IPS DF 6.9 (cell line): ENCODE results near the gene TMED8.

ENCODE experiments used
- DNase-seq: peaks from one replicate; pipeline ENCODE4 v3.0.0-alpha.2; 2013; ENCODE audit warnings: low read depth, low spot score
- H3K27ac ChIP-seq: one replicate; pipeline ENCODE4 v1.5.1; 2013; ENCODE audit warnings: low read length, control low read depth
- H3K27me3 ChIP-seq: 2 replicates; pipeline ENCODE4 v1.6.1; 2013; ENCODE audit warnings: mild to moderate bottlenecking, low read length; ENCODE audit not compliant: control insufficient read depth, insufficient read depth
- H3K36me3 ChIP-seq: 2 replicates; pipeline ENCODE4 v1.6.1; 2013; ENCODE audit warnings: low read length; ENCODE audit not compliant: control insufficient read depth, insufficient read depth
- H3K4me1 ChIP-seq: 2 replicates; pipeline ENCODE4 v1.6.1; 2013; ENCODE audit warnings: low read length; ENCODE audit not compliant: control insufficient read depth, insufficient read depth
- H3K4me3 ChIP-seq: 2 replicates; pipeline ENCODE4 v1.5.1; 2013; ENCODE audit warnings: mild to moderate bottlenecking, low read length
- H3K9me3 ChIP-seq: 2 replicates; pipeline ENCODE4 v1.6.1; 2013; ENCODE audit warnings: low read length, inconsistent platforms; ENCODE audit not compliant: control insufficient read depth, insufficient read depth
- WGBS: extraction: QIAGEN DNeasy Blood & Tissue Kit; methylation state at CpG from one replicate; pipeline ENCODE4 v1.1.7; 2013; ENCODE audit warnings: mixed read lengths, missing lambda C conversion rate; ENCODE audit not compliant: insufficient read length, insufficient coverage; 5-methylcytosine and 5-hydroxymethylcytosine counted together

Gene TMED8

DNA sequence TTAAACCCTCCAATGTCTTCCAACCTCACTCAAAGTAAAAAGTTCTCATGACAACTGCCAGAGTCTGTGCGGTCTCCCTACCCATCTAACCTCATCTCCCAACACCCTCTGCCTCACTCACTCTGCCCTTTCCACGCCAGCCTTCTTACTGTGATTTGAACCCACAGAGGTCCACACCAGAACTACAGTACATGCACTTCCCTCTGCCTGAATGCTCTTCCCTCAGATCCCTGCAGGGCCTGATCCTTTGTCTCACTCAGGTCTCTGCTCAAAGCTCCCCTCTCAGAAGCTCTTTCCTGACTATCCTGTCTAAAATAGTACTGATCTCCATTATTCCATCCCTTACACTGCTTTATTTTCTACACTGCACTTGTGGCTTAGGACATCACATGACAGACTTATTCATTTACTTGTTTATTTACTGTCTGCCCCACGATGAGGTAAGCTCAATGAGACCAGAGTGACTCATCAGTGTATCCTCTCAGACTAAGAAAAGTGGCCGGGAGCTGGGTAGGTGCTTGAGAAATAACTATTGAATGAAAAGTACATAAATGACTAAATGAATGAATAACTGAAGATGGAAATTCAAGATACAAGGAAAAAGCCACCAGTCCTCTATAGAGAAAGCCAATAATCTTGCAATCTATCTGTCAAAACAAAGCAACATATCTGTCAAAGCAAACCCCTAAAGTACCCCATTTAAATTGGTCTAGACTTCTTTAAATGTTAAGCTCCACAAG is 73.3 kb downstream of the TMED8 start:
- Histone ChIP-seq H3K36me3 (0 out of 2 replicates have a peak, but pooled peaks cover 6% of the 10 kb centered on the region), H3K4me3 (no peak overlapping the region), H3K27me3 (no peaks in the 10 kb centered on the region), H3K27ac (no peak overlapping the region), H3K4me1 (no peaks in the 10 kb centered on the region), H3K9me3 (no peaks in the 10 kb centered on the region)
- DNase-seq = no peak
- WGBS = no CpG with 5 or more reads among the region's 4 CpGs

DNA sequence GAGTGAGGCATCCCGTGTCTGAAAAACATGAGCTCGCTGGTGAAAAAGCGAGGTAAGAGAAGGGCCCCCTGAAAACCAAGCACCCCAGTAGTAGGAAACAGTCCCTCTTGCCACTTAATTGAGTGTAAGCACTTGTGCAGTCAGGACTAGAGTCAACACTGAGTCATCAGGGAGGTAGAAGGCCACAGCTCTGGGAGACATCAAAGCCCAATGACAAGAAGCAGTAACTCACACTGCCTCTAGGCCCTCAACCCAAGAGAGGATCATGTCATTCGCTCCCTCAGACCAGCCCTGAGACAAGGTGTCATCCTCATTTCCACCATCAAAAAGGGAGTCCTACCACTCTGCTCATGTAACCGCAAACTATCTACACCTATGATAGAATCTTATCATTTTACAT is 74.0 kb downstream of the TMED8 start:
- WGBS = no CpG with 5 or more reads among the region's 5 CpGs
- H3K27ac ChIP-seq = no peak overlapping the region
- H3K9me3 ChIP-seq = no peaks in the 10 kb centered on the region
- no peaks in the 10 kb centered on the region for H3K27me3 ChIP-seq
- no peak overlapping the region for H3K4me3 ChIP-seq
- no peaks in the 10 kb centered on the region for H3K4me1 ChIP-seq
- DNase-seq = no peak
- H3K36me3 ChIP-seq = 0 out of 2 replicates have a peak, but pooled peaks cover 6% of the 10 kb centered on the region

DNA sequence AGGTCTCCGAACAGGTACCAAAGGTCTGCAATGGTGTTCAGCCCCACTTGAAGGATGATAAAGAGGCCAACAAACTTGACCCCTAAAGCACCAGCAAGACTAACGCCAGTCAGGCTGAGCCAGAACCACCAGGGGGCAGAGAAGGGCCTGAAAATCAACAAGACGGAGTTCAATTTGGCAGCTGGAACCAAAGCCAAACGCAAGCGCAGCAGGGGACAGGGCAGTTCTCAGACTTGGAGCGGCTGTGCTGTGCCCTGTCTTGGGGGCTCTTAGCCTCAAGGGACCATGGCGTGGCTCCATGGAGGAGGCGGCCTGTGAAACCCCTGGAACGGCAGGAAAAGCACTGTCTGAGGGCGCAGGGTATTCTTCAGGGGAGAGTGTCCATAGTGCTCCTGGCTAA is 75.8 kb downstream of the TMED8 start:
- H3K9me3 ChIP-seq = no peaks in the 10 kb centered on the region
- WGBS = no CpG with 5 or more reads among the region's 10 CpGs
- no peak overlapping the region for H3K27ac ChIP-seq
- no peaks in the 10 kb centered on the region for H3K27me3 ChIP-seq
- H3K4me1 ChIP-seq = no peaks in the 10 kb centered on the region
- H3K4me3 ChIP-seq = no peak overlapping the region
- DNase-seq = peak; percentile 82
- H3K36me3 ChIP-seq = peaks cover 6% of the 10 kb centered on the region; the same call in 1 of the 2 replicates

DNA sequence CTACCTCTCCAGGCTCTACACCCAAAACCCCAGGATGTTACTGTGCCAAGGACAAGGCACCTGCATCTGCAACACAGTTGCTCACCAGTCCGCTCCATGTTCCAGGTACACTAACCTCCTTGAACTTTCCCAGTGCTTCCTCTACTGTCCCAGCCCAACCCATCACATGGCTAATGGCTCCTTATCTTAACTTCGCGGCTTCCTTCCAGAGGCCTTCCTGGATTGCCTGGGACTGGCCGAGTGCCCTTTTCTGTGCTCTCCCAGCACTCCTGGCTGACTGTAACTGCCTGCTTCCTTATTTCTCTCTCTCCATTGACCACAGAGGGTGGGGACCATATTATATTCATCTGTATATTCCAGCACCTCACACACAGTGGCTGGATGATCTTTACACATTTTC is 77.1 kb downstream of the TMED8 start:
- Histone ChIP-seq H3K27me3 (no peaks in the 10 kb centered on the region), H3K4me1 (no peaks in the 10 kb centered on the region), H3K36me3 (peaks cover 8% of the 10 kb centered on the region; the same call in 1 of the 2 replicates), H3K9me3 (no peaks in the 10 kb centered on the region), H3K4me3 (no peak overlapping the region), H3K27ac (no peak overlapping the region)
- no CpG with 5 or more reads among the region's 4 CpGs for WGBS
- DNase-seq = no peak

DNA sequence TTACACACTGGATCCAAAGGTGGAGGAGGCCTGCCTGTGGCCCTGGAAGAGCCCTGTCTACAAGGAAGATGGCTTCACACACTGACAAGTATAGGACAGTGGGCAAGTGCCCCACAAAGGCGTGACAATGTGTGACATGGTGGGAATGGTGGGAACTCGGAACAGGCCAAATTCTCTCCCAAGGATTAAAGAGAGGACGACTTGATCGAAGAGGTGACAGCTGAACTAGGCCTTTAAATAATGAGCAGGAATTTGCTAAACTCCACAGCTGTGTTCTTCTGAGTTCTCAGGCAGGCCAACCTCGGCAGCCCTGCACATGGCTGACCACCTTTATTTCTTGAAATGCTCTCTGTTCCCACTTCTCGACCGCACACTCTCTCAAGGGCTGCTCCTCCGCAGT is 80.0 kb downstream of the TMED8 start:
- Histone ChIP-seq H3K27ac (no peak overlapping the region), H3K27me3 (no peaks in the 10 kb centered on the region), H3K4me3 (no peak overlapping the region), H3K4me1 (no peaks in the 10 kb centered on the region), H3K9me3 (no peaks in the 10 kb centered on the region), H3K36me3 (peaks cover 6% of the 10 kb centered on the region; the same call in 1 of the 2 replicates)
- no CpG with 5 or more reads among the region's 8 CpGs for WGBS
- DNase-seq = no peak

DNA sequence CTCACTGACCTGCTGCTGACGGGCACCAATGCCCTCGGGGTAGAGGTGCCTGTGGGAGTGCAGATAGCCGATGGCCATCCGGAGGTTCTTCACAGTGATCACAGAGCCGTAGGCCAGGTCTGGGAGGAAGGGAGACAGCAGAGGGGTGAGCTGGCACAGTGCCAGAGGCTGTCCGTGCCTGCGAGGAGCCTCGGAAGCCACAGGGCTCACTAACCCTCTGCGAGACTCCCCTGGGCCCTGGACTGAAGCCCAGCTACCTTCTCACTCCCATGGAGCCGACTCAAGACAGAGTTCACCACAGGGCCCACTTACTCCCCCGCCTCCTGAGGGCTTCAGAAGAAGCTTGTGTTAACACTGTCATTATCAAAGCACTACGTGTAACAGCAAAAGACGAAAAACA is 80.7 kb downstream of the TMED8 start:
- no peaks in the 10 kb centered on the region for H3K4me1 ChIP-seq
- H3K27ac ChIP-seq = no peak overlapping the region
- no peak overlapping the region for H3K4me3 ChIP-seq
- H3K9me3 ChIP-seq = no peaks in the 10 kb centered on the region
- no peaks in the 10 kb centered on the region for H3K27me3 ChIP-seq
- WGBS = no CpG with 5 or more reads among the region's 13 CpGs
- peaks cover 6% of the 10 kb centered on the region; the same call in 1 of the 2 replicates for H3K36me3 ChIP-seq
- no peak for DNase-seq

DNA sequence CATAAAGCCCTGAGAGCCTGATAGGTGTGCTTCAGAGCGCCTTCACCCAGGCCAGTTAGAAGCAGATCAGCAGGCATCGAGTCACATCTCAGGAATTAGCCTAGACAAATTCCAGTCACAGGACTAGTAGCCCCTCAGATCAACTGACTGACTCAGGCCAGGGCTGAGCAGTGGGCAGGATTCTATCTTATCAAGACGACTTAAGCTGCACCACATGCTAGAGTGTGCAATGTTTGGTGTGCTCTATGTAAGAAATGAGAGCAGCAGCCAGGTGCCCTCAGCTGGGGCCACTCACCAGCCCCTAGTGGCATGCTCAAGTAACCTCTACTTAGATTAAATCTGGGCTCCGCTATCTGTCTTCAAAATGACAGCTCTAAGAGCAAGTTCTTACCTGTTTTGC is 86.2 kb downstream of the TMED8 start:
- Histone ChIP-seq H3K4me3 (no peak overlapping the region), H3K27me3 (no peaks in the 10 kb centered on the region), H3K36me3 (peaks cover 4% of the 10 kb centered on the region; the same call in 1 of the 2 replicates), H3K9me3 (no peaks in the 10 kb centered on the region), H3K27ac (no peak overlapping the region), H3K4me1 (no peaks in the 10 kb centered on the region)
- DNase-seq = no peak
- WGBS = no CpG with 5 or more reads among the region's 4 CpGs

DNA sequence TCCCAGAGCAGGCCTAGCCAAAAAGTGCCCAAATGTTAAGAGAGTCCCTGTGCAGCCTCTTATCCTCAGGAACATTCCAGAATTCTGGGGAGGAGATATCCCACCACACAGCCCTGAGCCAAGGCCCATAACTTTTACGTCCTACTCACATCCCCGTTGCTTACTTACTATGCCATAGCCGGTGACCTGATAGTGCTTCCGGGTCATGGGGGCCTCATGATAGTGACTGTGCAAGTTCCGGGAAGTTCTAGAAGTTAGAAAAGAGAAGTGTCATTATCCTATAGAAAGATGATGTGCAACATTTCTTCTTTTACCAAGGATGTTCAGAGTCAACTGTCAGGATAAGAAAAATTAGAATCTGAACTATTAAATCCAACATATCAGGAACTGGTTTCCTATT is 90.3 kb downstream of the TMED8 start:
- WGBS = no CpG with 5 or more reads among the region's 5 CpGs
- no peak overlapping the region for H3K27ac ChIP-seq
- no peak for DNase-seq
- H3K9me3 ChIP-seq = no peaks in the 10 kb centered on the region
- no peaks in the 10 kb centered on the region for H3K4me1 ChIP-seq
- H3K27me3 ChIP-seq = no peaks in the 10 kb centered on the region
- H3K4me3 ChIP-seq = no peak overlapping the region
- H3K36me3 ChIP-seq = peaks cover 7% of the 10 kb centered on the region
